Spleen (tissue), 3 donors: Measurements from ENCODE around the gene AP5B1.

Experiments used
- POLR2A ChIP-seq, 3 donors: fragments of 450-650 bp; IDR thresholded peaks; one replicate each; pipeline ENCODE4 v1.5.1; 2017; ENCODE audit warnings: antibody characterized with exemption in 3 of 3, mild to moderate bottlenecking in 1 of 3
- POLR2AphosphoS5 ChIP-seq, 3 donors: sonication (generic); formaldehyde crosslinking; IDR thresholded peaks; one replicate each; pipeline ENCODE4 v1.5.1; 2017; ENCODE audit warnings: antibody characterized with exemption in 3 of 3

DNA sequence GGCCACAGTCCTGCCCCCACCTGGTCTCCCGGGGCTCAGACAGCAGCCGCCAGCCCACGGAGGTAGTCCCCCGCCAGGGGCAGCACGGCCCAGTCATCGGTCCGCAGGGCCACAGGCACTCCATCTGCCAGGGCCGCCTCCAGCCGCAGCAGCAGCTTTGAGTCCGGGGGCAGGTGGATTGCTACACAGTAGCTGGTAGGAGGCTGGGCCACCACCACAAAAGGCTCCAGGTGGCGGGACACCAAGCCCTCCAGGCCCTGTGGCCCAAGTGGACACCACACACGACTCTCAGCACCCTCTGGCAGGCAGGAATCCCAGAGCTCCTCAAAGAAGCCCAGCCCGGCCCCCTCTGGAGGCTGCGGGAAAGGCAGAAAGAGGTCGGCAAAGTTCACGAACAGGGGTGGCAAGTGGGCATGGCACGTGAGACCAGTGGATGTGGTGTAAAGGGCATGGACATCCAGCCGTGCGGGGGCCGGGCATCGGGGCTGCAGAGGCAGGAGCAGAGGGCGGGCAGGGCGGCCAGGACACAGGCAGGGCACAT, 2.9 kb downstream of the AP5B1 start:
- TF ChIP-seq POLR2AphosphoS5 (IDR thresholded peaks at IDR 0.05): peak in 1 of 3 donors; percentile 53
- no peak for TF ChIP-seq POLR2A (IDR thresholded peaks at IDR 0.05)
